H1 (cell line): ENCODE data around the gene MYO1D. TPM values are rescaled to one million over a fixed set of nuclear protein-coding genes. Genes with fewer than 3 reads are reported as not detected.

Experiments
- CHD1 ChIP-seq: IDR thresholded peaks from 2 replicates; pipeline ENCODE4 v1.6.1; 2012; ENCODE audit warnings: low read depth, low read length, improper control_type of control experiment
- CHD7 ChIP-seq: fragments of 300-600 bp; sonication (generic); IDR thresholded peaks from 2 replicates; pipeline ENCODE4 v1.7.1; 2012; ENCODE audit warnings: low read length, moderate library complexity, mild to moderate bottlenecking, inconsistent platforms; ENCODE audit not compliant: insufficient replicate concordance
- EGR1 ChIP-seq: IDR thresholded peaks from 2 replicates; pipeline ENCODE4 v1.6.1; 2011; ENCODE audit warnings: low read depth, low read length, borderline replicate concordance
- GABPA ChIP-seq: IDR thresholded peaks from 2 replicates; pipeline ENCODE4 v1.6.1; 2011; ENCODE audit warnings: mild to moderate bottlenecking, low read length, moderate library complexity, borderline replicate concordance; ENCODE audit not compliant: insufficient read depth
- NANOG ChIP-seq: IDR thresholded peaks from 2 replicates; pipeline ENCODE4 v1.6.1; 2011; ENCODE audit warnings: low read length, low read depth, mild to moderate bottlenecking, inconsistent platforms; ENCODE audit not compliant: insufficient read depth, poor library complexity, severe bottlenecking
- POLR2A ChIP-seq, 2 experiments: IDR thresholded peaks; 1 replicate in 1 of 2; 2 replicates in 1 of 2; pipeline ENCODE4 v1.6.1; 2011; ENCODE audit warnings: low read depth in 2 of 2, low read length in 2 of 2, mild to moderate bottlenecking in 2 of 2; ENCODE audit errors: control extremely low read depth in 1 of 2
- SIX5 ChIP-seq: IDR thresholded peaks from 2 replicates; pipeline ENCODE4 v1.6.1; 2011; ENCODE audit warnings: mild to moderate bottlenecking, low read depth, low read length
- SP2 ChIP-seq: IDR thresholded peaks from 2 replicates; pipeline ENCODE4 v1.6.1; 2012; ENCODE audit warnings: mild to moderate bottlenecking, low read length, inconsistent platforms
- SRF ChIP-seq: IDR thresholded peaks from 2 replicates; pipeline ENCODE4 v1.6.1; 2011; ENCODE audit warnings: mild to moderate bottlenecking, low read depth, low read length, moderate library complexity
- SUZ12 ChIP-seq: fragments of 200-600 bp; sonication (generic); IDR thresholded peaks from 2 replicates; pipeline ENCODE4 v1.6.1; 2012; ENCODE audit warnings: mild to moderate bottlenecking, inconsistent platforms, low read length, moderate library complexity, mixed read lengths
- YY1 ChIP-seq: IDR thresholded peaks from 2 replicates; pipeline ENCODE4 v1.6.1; 2011; ENCODE audit warnings: low read depth, mild to moderate bottlenecking, low read length
- polyA plus RNA-seq, 7 experiments: library from polyadenylated mRNA; depleted of rRNA in 3 of 7; stranded (reverse) in 5 of 7; unstranded in 2 of 7; fragments of >200 nt in 5 of 7; fragments of 200-250 nt in 2 of 7; gene quantifications; 1 replicate in 5 of 7; 2 replicates in 1 of 7; 4 replicates in 1 of 7; pipeline versions ENCODE4 v1.2.1 to v1.2.3, GENCODE V29; 2011 to 2013; ENCODE audit warnings: missing spikeins in 2 of 7, mixed read lengths in 2 of 7
- total RNA-seq: library from RNA; stranded (reverse); fragmentation: NEBNext Ultra II Directional; extraction: Animal tissue kit (Norgen Biotek cat#: 25700); gene quantifications from 2 replicates; pipeline ENCODE4 v1.2.1, GENCODE V29; 2021

Gene MYO1D
- total and polyA plus RNA-seq, 2 of the 8 experiments (the other 6 are each of a cell fraction or from before 2014, with no cell fraction given) = 6.5 to 25.4 TPM

- TF ChIP-seq CHD7 (no peak), SUZ12 (no peak), EGR1 (no peak), SP2 (no peak), SRF (no peak), NANOG (no peak), GABPA (no peak), CHD1 (no peak), YY1 (no peak), SIX5 (no peak), POLR2A (IDR thresholded peaks at IDR 0.05; ENCODE audit: control extremely low read depth in 1 of 2, low read depth in 2 of 2, low read length in 2 of 2) (no peak)
Observed at GRCh38 chr17:32484628-32485027, 392.3 kb downstream of the MYO1D start (continued).
